GM18868 (cell line): ENCODE measurements around the gene SKI.
"Not testable (repeated sequence)": the region's sequence is repeated elsewhere in the genome, so short reads cannot be mapped to it uniquely, and the experiment has no call there.

Experiments
- ATAC-seq: cut with Tn5 transposase; IDR thresholded peaks from one replicate; pipeline ENCODE4 v1.9.1; 2021; ENCODE audit warnings: mild to moderate bottlenecking, moderate library complexity; ENCODE audit not compliant: unreplicated experiment

The SKI gene

DNA sequence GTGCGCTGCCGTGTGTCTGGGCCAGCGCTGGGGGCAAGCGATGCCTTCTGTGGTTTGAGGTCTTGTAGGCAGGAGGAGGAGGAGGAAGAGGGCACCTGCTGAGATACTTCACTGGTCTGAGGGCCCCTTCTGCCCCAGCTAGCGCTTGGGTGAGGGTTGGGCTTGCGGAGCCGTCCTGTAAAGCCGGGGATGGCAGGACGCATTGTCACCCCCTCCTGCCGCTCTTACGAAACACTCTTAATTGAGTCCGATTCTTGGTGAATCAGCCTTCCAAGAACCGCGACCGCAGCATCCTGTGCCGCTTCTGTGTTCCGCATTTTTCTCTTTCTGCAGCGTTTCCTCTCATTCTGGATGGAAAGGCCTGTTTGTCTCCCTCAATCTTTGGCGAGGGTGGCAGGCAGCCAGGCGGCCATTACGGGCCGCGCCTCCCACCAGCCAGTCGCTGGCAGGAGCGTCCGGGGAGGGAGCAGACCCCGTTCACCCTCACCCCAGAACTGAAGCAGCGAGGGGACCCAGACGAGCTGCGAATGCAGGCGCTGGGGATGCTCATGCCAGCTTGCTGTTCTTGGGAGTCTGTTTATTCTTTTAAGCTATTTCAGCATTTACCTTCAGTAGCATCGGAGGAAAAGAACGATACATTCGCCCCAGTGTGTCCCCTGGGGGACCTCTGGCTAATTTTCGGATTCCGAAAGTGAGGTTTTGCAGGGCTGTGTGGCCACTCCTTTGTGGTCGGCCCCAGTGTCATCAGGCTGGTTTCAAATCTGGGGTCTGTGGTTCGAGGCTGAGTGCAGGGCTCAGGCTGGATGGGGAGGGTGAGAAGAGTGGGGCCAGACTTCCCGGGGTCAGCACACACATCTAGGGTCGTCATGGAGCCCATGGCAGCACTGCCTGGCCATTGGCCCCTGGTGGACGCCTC, 62.7 kb downstream of the SKI start:
- peak; percentile 64 for ATAC-seq

DNA sequence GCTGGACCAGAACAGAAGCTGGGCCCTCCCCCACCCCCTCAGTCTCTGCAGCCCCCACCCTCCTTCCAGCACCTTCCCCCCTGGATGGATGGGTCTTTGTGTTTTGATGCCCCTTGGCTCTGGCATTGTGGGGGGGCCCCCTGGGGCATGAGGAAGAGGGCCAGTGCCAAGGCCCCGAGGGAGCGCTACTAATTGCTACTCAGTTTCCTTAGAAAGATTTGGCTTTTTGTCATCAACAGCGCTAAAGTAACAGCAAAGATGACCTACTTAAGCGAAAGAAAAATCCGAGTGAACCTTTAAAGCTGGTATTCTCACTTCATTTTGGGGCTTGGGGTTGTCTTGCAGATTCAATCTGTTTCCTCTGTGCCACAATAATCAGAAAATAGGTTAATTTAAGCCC, 63.5 kb downstream of the SKI start:
- ATAC-seq: no peak

GRCh38 chr1:2292725-2293450, 64.8 kb downstream of the SKI start:
- ATAC-seq: no peak

- ATAC-seq: no peak
Observed at GRCh38 chr1:2294033-2294724, 66.1 kb downstream of the SKI start.

- no peak for ATAC-seq
Observed at GRCh38 chr1:2294725-2295078, 66.6 kb downstream of the SKI start.

GRCh38 chr1:2295526-2295925, 67.4 kb downstream of the SKI start:
- ATAC-seq: no peak

DNA sequence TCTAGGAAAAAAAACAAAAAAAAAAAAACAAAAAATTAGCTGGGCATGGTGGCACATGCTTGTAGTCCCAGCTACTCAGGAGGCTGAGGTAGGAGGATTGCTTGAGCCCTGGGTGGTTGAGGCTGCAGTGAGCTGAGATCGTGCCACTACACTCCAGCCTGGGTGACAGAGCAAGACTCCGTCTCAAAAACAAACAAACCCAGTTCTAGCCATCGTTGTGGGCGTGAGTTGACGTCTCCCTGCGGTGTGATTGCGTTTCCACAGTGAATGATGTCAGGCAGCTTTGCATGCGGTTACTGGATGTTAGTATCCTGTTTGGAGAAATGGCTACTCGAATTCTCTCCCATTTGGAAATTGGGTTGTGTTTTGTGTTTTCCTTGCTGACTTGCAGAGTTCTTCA, 68.1 kb downstream of the SKI start:
- ATAC-seq: not testable (repeated sequence)

DNA sequence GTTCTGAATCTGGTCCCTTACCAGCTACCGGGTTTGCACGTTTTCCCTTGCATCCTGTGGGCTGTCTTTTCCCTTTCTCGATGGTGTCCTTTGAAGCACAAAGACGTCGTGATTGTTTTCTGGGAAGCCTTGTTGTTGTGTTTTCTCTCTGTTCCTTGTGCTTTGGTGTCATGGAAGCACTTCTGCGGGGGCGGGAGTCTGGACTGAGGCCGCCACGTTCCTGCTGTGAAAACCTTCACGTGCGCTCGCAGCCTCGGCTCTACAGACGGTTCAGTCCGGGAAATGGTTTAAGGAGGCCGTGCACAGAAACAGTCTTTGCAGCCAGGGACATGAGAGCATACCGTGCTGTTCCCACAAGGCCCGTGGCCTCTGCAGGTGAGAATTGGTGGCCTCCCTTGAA, 68.5 kb downstream of the SKI start:
- no peak for ATAC-seq

- no peak for ATAC-seq
Observed at GRCh38 chr1:2297246-2298011, 69.3 kb downstream of the SKI start.

DNA sequence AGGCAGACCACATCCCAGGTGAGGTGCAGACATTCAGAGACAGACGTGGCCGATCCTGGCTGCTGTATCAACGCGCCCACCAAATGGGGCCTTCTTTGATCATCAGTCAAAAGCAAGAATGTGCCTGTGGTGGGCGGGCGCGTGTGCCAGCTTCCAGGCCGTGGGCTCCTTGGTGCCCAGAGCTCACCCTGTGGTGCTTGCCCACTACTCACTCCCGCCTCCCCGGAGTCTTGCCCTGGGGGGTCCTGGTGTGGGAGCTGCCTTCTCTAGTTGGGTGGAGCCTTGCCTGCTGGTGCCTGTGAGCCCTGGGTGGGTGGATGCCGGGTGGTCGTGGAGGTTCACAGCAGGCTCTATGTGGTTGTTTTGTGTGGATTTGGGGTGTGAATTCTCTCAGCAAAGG, 70.6 kb downstream of the SKI start:
- no peak for ATAC-seq

DNA sequence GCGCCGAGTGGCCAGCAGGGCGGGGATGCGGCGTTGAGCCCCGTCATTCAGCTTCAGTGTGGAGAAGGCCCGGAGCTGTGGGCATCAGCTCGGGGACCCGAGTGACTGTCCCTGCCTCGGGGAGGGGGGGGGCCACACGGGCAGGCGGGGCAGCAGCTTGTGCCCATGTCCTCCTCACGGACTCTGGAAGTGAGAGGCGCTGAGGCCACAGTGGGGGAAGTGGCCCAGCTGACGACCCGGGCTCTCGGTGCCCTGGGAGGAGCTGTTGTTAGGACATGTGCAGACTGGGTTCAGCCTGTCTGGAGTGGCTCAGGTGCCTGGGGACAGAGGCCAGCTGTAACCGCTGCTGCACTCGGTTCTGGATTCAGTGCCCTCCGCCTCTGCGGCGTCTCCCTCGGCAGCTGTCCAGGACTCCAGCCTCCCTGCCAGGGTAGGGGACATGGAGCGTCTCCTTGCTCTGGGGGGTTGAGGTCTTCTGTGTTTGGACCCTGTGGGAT, 71.1 kb downstream of the SKI start:
- ATAC-seq: no peak

DNA sequence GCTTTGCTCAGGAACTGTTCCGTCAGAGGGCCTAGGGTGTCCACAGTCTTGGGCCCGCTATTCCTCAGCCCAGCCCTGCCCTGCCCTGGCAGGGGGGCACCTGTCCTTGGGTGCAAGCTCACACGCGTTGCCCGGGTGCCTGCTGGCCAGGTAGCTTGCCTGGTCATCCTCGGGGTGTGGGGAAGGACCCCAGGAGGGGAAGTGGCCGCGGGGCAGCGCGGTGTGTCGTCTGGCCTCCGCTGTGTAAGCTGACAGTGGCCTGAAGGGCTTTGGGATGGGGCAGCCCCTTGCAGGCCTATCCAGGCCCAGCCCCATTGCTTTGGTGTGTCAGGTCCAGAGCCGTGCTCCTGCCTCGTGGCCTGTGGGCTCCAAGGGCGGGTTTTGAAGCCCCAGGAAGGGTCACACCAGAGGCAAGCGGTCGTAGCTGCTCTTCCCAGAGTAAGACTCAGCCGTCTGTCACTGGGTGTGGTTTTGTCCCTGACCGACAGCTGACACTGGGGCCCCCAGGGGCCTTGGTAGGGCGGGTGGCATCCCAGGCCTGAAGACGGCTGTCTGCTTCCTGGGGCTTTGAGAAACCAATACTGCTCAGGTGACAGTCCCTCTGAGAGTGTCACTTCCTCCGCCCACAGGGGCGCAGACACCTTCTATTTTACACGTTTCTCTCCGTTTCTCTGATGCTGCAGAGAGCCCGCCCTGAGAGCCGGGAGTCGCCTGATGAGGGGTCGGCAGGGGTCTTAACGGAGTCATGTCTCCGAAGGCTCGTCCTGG, 72.1 kb downstream of the SKI start:
- ATAC-seq: peak; percentile 79

- peak; percentile 53 for ATAC-seq
Observed at GRCh38 chr1:2300851-2301606, 72.9 kb downstream of the SKI start.

GRCh38 chr1:2301607-2302291, 73.6 kb downstream of the SKI start:
- ATAC-seq: no peak

- no peak for ATAC-seq
Observed at GRCh38 chr1:2302292-2302925, 74.3 kb downstream of the SKI start.

DNA sequence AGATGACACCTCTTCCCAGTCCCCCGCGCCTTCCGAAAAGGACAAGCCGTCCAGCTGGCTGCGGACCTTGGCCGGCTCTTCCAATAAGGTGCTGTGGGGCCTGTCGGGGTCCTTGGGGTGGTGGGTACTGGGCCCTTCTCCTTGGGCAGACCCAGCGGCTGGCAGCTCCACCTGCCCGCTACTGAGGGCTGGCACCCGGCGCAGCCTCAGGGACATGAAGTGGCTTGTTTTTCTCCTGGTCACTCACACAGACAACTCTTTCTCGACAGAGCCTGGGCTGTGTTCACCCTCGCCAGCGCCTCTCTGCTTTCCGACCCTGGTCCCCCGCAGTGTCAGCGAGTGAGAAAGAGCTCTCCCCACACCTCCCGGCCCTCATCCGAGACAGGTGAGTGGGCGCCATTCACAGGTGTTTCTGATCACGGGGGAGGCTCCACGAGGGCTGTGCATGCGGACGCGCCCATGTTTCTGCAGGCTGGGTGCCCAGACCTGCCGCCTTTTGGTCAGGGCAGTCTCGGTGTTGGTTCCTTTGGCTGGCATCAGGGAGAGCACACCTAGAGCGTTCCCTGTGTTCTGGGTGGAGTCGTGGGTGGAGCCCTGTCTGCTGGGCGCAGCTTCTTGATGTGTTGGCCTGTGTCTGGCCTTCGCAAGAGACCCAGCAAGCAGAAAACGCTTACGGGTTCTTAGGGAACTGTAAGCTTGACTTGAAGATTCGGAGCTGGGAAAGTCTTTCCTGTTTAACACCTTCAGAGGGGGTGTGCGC, 75.1 kb downstream of the SKI start:
- ATAC-seq: no peak

- no peak for ATAC-seq
Observed at GRCh38 chr1:2303781-2304180, 75.7 kb downstream of the SKI start.
